GM12891 (cell line): ENCODE measurements around the gene EXT2.

ENCODE experiments used
- DNase-seq: peaks from one replicate; pipeline ENCODE4 v3.0.0; 2011; ENCODE audit warnings: low spot score; ENCODE audit not compliant: insufficient read length
- FAIRE-seq: peaks from 2 replicates; lab custom pipeline; 2011; peaks lifted over from hg19 to GRCh38; lab: Jason Lieb, UNC
- PAX5 ChIP-seq: IDR thresholded peaks from 2 replicates; pipeline ENCODE4 v1.6.1; 2011; ENCODE audit warnings: low read length, moderate library complexity, mild to moderate bottlenecking; ENCODE audit not compliant: insufficient read depth, severe bottlenecking
- POLR2A ChIP-seq: IDR thresholded peaks from 2 replicates; pipeline ENCODE4 v1.6.1; 2011; ENCODE audit warnings: low read depth, low read length, control low read depth
- POLR2AphosphoS5 ChIP-seq: IDR thresholded peaks from 2 replicates; pipeline ENCODE4 v1.6.1; 2011; ENCODE audit warnings: low read depth, low read length, control low read depth
- POU2F2 ChIP-seq: IDR thresholded peaks from 2 replicates; pipeline ENCODE4 v1.6.1; 2011; ENCODE audit warnings: low read depth, mild to moderate bottlenecking, control low read depth, low read length, moderate library complexity
- SPI1 ChIP-seq: IDR thresholded peaks from 2 replicates; pipeline ENCODE4 v1.6.1; 2011; ENCODE audit warnings: low read depth, low read length, control low read depth
- TAF1 ChIP-seq: IDR thresholded peaks from 2 replicates; pipeline ENCODE4 v1.6.1; 2011; ENCODE audit warnings: low read depth, low read length, control low read depth

EXT2 gene

GRCh38 chr11:44065841-44066731 is 29.4 kb upstream of the EXT2 start, which contains the start of gene ACCS:
Gene ACCS, plus strand, starts transcription at chr11:44066270. Its CDS starts 1,358 bp downstream, at chr11:44067628.
- DNase-seq (peak; percentile 84), FAIRE-seq (peak; percentile 96)
- TF ChIP-seq POLR2AphosphoS5: peak; percentile 58; the same call in 1 of the 2 replicates
- TF ChIP-seq PAX5: no peak
- peak; percentile 65; the same call in 1 of the 2 replicates for TF ChIP-seq POLR2A
- TF ChIP-seq TAF1: peak; percentile 36; the same call in 1 of the 2 replicates
- peak; percentile 76 for TF ChIP-seq SPI1
- 0 out of 2 replicates have a peak, but pooled peaks have one; percentile 36 for TF ChIP-seq POU2F2

- no peak for FAIRE-seq
- no peak for DNase-seq
Measured at GRCh38 chr11:44066732-44067141, 28.7 kb upstream of the EXT2 start.

GRCh38 chr11:44067266-44067665 is 28.2 kb upstream of the EXT2 start:
- DNase-seq: no peak
- no peak for FAIRE-seq
- no peak for TF ChIP-seq POLR2AphosphoS5

More at GRCh38 chr11:44066732-44067141, 28.7 kb upstream of the EXT2 start:
- no peak for TF ChIP-seq POU2F2
- TF ChIP-seq TAF1: no peak
- TF ChIP-seq SPI1: no peak
- no peak for TF ChIP-seq POLR2A
- no peak for TF ChIP-seq PAX5
- TF ChIP-seq POLR2AphosphoS5: no peak

GRCh38 chr11:44068180-44068579 is 27.3 kb upstream of the EXT2 start:
- no peak for DNase-seq
- TF ChIP-seq PAX5 (no peak), POU2F2 (no peak), TAF1 (no peak), SPI1 (no peak), POLR2A (no peak), POLR2AphosphoS5 (no peak)
- FAIRE-seq: no peak

GRCh38 chr11:44071157-44071556 is 24.3 kb upstream of the EXT2 start:
- DNase-seq (no peak), FAIRE-seq (no peak)
- TF ChIP-seq SPI1: no peak

- DNase-seq (no peak), FAIRE-seq (no peak)
- TF ChIP-seq POLR2AphosphoS5 (no peak), POLR2A (no peak), POU2F2 (no peak), TAF1 (no peak), SPI1 (no peak), PAX5 (no peak)
Measured at GRCh38 chr11:44072757-44073658, 22.5 kb upstream of the EXT2 start.

GRCh38 chr11:44078794-44079193 is 16.7 kb upstream of the EXT2 start:
- TF ChIP-seq TAF1 (no peak), PAX5 (no peak), POLR2A (no peak)
- FAIRE-seq: no peak

GRCh38 chr11:44079376-44079775 is 16.1 kb upstream of the EXT2 start:
- FAIRE-seq (no peak), DNase-seq (no peak)
- TF ChIP-seq POLR2AphosphoS5 (no peak), PAX5 (no peak), SPI1 (no peak), TAF1 (no peak), POU2F2 (no peak), POLR2A (no peak)

More at GRCh38 chr11:44078794-44079193, 16.7 kb upstream of the EXT2 start:
- no peak for DNase-seq

- DNase-seq (no peak), FAIRE-seq (no peak)
- TF ChIP-seq PAX5 (no peak), POLR2AphosphoS5 (no peak), SPI1 (no peak), POU2F2 (no peak), POLR2A (no peak), TAF1 (no peak)
Measured at GRCh38 chr11:44080951-44081350, 14.5 kb upstream of the EXT2 start.

GRCh38 chr11:44082645-44083044 is 12.8 kb upstream of the EXT2 start:
- TF ChIP-seq POLR2A (no peak), POU2F2 (no peak), PAX5 (no peak), TAF1 (no peak), SPI1 (no peak), POLR2AphosphoS5 (no peak)
- FAIRE-seq: no peak
- DNase-seq: no peak
